Lung microvascular endothelial cell (primary cell): ENCODE results near the gene LRRC26. TPM values are rescaled to one million over a fixed set of nuclear protein-coding genes. Genes with fewer than 3 reads are reported as not detected.
A peak's percentile ranks its signal among the peaks of the same experiment; 100 is the strongest.

Source experiments
- DNase-seq, 2 donors: peaks; one replicate each; pipeline versions ENCODE4 v3.0.0 to v3.0.0-alpha.2; 2010; ENCODE audit warnings: low read depth in 2 of 2
- total RNA-seq: library from RNA; depleted of rRNA; stranded (reverse); fragments of >200 nt; gene quantifications from 2 replicates; pipeline ENCODE4 v1.2.1, GENCODE V29; 2014

Gene LRRC26
- total RNA-seq, 1 donor from 2014 or later: not detected

DNA sequence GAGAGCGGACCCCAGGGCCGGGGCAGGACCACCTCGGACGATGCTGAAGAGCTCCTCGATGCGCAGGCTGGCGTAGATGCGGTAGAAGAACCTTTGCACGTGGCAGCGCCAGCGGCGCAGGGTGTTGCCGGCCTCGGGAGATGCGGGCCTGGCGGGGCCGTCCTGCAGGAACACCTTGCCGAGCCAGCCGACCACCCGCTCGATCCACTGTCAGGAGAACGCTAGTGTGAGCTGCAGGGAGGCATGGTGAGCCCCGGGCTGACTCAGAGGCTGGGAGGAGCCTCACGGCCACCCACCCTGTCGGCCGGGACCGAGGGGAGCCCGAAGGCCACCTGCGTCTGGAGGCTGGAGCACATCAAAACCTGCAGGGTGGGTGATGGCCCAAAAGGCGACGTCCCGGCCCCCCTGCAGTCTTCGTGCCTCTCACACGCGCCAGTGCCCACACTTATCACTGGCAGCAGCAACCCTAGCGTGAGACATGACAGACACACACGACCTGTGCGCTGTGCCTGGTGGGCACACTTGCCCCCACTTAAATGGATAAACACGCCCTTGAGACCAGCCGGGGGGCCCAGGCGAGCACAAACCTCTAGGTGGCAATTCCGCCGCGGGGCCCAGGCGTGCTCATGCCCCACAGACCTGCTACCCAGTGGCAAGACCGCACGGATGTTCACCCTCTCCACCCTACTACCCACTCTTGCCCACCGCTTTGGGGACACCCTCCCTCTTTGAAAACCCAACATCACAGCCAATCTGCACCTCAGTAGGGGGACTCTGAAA is 15.2 kb upstream of the LRRC26 start:
- no peak for DNase-seq

DNA sequence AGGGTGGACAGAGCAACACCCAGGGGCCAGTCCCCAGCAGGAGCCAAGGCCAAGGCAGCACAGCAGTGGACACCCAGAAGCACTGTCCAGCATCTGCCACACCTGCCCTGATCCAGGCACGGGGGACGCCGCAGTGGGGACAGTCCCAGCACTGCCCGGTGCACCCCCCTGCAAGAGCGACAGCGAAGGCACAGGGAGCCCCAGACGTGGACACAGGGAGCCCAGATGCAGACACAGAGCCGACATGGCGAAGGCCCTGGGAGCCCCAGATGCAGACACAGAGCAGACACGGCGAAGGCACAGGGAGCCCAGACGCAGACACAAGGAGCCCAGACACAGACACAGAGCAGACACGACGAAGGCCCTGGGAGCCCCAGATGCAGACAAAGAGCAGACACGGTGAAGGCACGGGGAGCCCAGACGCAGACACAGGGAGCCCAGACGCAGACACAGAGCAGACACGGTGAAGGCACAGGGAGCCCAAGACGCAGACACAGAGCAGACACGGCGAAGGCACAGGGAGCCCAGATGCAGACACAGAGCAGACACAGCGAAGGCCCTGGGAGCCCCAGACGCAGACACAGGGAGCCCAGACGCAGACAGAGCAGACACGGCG is 14.2 kb upstream of the LRRC26 start:
- no peak for DNase-seq

DNA sequence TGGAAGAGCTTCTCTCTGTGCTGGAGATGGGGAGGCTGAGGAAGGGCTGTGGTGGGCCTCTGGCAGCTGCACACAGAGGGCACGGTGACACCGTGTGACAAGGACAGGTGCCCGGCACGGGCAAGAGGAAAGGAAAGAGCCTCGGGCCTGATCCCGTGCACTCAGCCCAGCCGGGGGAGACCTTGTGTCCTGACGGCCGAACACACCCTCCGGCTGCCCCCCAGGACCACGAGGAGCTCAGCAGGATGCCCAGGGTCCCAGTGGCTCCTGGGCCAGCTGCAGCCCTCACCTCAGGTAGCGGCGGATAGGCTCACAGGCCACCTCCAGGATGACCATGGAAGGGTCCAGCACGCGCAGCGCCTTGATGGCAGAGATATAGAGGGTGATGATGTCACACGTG is 13.0 kb upstream of the LRRC26 start:
- DNase-seq: no peak

DNA sequence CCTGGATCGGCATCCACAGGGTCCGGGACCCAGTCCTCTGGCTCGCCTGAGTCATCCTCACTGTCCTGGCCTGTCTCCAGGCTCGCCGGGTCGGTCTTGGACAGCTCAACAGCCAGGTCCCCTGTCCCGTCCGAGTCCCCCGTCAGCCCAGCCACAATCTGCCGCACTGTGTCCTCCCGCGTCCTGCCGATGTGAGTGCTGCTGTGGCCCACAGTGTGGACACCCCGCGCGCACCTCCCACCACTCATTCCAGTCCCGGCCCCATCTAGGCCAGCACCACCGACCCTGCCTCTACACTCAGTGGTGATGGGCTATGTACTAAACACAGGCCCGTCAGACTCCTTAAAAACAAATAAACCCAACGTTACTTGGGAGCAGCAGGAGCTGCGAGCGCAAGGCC is 11.8 kb upstream of the LRRC26 start:
- no peak for DNase-seq

DNA sequence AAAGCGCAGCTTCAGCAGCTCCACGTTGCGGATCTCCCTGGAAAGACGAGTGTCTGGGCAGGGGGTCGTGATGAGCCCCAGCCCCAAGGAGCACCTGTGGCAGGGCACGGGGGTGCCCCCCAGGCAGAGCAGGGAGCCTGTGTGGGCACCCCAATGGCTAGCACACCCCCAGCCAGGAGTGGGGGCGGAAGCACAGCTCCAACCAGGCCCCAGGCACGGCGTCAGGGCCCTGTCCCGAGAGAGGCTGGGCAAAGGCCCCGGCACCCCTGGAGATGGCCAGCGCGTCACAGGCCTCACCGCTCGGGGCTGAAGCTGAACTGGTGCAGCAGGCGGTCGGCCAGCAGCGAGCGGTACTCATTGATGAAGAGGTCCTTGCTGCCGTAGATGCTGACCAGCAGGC is 10.6 kb upstream of the LRRC26 start:
- DNase-seq: no peak

DNA sequence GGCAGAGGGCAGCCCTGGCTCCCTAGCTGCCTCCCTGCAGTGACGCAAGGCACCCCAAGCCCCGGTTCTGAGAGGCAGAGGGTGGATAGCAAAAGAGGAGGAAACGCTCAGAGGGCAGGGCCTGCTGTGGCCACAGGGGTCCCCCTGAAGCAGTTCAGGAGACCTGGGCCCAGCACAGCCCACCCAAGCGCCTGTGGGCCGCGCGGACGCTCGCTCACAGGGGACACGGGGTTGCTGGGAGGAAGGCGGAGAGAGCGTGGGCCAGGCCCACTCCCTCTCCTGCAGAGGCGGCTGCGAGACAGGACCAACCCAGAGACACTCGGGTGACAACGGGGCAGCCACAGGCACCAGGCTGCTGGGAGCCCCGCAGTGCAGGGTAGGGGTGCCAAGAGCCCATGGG is 9.9 kb upstream of the LRRC26 start:
- no peak for DNase-seq

DNA sequence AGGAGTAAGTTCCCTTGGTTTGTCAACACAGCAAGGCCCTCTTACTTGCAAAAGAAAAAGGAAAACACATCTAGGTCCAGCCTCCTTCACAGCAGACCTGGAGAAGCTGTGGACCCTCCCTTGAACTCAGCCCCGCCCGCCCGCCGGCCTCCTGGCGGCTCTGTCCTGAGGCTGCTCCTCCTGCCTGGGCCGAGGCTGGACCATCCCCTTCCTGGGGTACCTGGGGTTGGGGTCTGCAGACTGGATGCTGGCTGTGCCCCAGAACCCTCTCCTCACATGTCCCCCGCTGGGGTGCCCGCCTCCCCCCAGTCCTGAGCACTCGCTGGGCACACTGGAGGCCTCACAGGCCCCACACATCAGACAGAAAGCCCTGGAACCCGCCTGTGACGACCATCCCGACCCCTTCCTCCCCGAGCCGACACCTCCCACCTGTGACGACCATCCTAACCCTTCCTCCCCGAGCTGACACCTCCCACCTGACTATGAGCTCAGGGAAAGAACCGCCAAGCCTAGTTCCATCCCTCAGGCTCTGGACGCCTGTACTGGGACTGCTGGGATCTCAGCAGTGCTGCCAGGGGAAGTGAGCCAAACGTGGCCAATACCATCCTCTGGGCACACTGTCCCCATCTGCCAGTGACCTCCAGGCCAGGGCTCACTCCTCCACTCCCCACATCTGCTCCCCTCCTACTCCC is 9.2 kb upstream of the LRRC26 start:
- DNase-seq: no peak

DNA sequence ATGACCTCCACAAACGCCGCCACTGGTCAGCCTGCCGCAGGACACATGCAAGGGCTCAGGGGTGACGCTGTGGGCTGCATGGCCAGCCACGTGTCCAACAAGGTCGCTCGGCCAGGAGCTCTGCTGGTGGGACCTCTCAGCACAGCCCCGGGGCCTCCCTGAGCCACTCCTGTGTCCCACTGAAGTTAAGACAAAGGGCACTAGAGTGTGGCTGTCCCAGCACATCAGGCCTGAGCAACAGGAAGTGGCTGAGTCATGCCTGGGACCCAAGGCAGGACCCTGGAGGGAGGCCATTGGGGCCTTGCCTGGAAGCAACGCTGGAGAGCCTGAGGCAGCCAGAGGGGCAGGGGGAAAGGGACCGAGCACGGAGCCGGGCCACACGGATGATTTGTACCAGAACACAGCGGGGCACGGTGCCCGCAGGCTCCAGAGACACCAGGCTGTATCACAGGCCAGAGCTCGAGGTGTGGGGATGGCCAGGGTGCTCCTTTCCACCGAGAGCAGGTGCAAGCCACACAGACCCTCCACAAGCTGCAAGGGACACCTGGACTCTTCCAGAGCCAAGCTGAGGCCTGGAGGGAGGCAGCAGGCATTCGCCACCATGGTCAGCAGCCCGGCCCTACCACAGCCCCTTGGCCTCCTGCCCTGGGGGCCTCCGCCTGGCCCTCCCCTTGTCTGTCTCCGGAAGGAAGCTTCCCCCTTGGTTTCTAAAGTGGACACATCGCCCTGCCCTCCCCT is 8.5 kb upstream of the LRRC26 start:
- DNase-seq: peak in 1 of 2 donors; percentile 22

DNA sequence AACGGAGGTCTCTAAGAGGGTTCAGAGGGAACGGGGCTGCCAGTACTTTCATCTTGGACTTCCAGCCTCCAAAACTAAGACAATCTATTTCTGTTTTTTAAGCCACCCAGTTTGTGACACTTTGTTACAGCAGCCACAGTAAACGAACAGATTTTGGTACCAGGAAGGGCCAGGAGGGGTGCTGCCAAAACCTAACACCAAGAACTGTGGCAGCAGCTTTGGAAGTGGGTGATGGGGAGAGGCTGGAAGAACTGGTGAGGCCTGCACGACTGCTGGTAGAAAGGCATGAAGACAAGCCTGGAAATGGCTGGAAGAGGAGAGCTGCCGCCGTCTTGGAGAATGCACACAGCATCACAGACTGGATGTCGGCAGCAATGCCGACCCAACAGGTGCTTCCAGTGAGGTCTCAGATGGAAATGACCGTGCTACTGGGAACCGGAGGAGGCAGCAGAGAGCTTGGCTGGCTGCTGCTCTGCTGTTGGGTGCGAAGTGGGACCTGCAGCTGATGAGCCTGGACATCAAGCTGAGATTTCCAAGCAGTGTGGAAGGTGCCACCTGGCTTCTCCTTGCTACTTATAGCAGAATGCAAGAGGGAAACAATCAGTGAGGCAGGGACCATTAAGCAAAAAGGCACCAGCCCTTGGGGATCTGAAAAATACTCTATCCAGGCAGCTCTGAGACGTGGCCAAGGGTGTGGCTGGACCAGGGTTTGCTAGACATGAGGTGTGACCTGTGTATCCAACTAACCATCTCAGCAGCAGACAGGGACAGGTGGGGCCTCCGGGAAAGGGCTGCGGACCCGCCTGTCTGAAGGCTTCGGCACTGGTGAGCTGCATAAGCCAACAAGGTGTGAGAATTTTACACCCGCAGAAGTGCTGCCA is 6.7 kb upstream of the LRRC26 start:
- DNase-seq: peak; percentile 57 to 65

DNA sequence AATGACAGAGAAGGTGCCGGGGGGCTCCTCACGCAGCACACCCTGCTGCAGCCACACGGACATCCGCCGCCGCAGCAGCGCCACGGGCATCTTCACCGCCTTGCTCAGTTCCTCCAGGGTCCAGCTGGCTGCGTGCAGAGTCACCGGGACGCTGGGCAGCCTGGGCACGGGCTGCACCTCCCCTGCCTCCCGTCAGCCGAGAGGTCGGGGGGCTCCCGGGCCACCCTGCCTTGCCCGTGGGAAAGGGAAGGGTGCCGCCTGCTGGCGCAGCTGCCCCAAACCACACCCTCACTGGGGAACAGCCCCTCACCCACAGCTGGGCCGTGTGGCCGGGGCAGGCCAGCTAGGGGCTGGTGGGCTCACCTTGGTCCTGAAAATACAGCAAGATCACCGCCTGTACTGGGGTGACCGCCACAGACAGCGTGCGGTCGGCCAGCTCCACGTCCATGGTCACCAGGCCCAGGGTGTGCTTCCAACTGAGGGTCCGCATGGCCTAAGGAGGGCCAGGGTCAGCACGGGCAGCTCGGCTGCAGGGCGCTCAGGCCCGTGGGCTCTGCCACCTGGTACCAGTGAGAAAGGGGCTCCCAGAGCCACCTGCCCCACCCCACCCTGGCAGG is 5.6 kb upstream of the LRRC26 start:
- no peak for DNase-seq

DNA sequence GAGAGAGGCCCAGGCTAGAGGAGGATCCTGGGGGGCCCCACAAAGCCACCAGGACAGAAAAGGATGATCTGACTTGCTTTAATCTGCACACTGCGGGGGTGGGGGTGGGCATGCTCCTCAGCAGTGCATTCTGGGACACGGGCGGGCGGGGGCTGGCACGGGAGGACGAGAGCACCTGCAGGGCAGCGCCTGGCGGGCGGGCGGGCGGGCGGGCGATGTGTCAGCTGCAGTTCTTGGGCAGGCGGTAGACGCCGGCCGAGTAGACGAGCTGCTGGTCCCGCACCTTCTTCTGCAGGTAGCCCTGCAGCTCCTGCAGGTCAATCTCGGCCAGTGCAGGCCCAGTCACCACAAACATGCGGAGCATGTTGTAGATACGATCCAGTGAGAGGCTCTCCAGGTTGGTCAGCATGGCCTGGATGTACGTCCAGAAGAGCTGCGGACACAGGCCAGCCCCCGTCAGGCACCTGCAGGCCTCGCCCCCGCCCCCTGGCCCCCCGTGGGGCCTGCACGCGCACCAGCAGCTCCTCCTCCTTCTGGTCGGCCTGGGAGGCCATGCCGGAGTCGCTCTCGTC is 5.0 kb upstream of the LRRC26 start:
- no peak for DNase-seq

DNA sequence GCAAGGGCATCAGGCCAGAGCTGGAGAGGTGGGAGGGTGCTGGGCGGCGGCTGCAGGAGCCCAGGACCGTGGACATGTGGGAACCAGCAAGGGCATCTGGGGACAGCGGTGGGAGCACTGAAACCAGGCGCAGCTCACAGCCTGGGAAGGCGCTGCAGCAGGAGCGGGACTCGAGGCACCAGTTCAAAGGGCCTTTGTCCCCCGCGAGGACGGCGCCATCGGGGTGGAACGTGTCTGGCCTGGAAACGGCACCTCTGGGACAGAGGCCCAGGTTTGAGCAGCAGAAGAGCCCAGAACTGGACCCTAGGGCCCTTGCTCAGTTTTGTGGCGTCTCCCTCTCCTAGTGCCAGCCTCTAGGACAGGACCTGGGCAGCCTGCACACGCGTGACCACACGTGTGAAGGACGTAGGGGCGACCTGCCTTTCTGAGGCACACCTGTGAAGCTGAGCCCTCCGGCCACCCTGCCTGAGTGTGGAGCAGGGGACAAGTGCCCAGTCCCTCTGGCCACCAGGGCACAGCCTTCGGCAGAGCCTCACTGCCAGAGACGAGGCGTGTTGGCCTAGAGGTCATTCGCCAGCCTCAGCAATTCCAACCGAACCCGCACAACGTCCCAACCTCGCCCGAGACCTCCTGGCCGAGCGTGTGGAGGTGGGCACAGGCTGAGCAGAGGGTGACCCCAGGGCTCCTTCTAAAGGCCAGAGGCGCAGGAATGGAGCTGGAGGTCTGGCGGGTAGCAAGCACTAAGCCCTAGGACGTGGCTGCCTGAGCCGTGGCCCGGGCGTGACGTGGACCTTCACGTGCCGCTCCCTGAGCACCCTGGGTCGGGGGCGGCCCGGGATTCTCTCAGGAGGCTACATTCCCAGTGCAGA is 4.2 kb upstream of the LRRC26 start:
- DNase-seq: no peak

DNA sequence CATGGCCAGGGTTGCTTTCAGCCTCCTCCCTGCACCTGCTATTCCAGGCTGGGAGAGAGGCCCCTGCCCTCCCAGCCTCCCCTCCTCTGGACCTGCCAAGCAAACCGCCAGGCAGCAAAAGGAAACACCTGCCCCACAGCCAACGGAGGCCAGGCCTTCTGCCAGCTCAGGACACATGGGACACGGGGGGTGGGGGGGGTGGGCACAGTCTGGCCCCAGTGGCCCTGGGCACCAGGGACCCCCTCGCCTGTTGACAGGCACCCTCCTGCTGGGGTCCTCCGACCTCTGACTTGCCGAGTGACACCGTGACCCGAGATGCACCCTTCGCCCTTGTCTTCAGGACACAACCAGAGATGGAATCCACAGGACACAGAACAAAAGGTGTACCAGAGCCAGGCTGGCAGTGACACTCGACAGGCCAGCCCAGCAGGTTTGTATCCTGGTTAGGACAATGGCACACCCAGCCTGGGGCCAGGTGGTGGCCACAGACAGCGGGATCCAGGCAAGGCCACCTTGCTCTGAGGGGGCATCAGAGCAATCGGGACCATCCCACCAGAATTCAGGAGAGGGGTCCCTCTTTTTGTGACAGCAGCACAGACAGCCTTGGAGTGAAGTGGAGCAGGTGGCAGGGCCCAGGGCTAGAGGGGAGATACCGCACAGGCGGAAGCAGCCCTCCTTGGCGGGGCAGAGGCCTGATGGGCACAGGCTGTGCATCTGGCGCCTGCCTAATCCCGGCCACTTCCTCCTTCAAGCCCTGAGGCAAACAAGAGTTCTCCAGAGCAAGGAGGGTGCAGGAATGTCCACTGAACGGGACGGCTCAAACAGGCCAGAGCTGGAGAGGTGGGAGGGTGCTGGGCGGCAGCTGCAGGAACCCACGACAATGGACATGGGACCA is 3.3 kb upstream of the LRRC26 start:
- DNase-seq: no peak

DNA sequence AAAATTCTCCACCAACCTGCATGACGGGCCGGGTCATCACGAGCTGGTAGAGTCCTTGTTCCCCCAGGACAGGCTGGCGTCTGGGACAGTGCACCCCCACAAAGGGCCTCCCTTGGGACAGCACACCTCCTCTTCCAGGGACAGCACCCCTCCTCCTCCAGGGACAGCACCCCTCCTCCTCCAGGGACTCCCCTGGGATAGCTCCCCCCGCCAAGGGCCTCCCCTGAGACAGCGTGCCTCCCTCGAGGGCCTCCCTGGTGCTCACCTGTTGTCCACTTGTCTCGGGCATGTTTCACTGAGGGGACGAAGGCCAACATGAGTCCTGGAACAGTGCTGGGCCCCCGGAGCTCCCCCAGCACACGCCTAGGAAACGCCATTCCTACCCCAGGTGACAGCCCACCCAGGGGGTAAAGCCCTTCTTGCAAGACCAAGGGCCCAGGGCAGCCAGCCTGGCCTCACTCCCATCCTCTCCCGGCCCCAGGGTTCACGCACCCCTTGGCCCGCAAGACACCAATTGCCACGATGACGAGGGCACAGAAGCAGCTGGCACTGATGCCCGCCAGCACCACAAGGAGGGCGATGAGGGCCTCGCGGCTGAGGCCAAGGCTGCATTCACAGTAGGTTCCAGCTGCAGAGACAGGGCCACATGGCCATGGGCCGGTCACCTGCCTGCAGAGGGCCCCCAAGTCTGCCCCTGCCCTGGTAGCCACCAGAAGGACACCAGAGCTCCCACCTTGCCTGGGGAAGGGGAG is 1.5 kb upstream of the LRRC26 start:
- no peak for DNase-seq

DNA sequence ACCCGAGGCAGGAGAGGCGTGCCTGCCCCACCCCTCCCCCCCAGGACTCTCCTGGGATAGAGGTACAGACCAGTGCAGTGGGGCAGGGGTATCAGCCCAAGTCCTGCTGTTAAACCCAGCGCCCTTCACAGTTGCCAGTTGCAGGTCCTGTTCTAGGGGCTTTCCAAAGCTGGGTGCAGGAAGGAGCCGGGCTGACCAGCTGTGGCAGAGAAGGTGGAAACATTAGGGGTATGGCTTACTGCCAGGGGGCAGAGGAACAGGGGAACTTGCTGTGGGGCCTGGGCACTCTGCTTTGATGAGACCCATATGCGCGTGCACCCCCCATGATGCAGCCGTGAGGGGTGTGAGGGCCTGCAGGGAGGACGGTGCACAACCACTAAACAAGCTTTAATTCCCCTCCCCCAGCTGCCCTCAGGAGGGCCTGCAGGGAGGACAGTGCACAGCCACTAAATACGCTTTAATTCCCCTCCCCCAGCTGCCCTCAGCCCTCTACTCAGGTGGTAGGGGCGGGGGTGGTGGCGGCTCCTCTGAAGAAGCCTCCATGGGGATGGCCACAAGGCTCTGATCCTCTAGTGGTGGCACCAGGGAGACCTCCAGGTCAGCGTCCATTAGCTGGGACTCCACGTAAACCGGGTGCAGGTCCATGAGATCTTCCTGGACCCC is 766 bp upstream of the LRRC26 start:
- no peak for DNase-seq

DNA sequence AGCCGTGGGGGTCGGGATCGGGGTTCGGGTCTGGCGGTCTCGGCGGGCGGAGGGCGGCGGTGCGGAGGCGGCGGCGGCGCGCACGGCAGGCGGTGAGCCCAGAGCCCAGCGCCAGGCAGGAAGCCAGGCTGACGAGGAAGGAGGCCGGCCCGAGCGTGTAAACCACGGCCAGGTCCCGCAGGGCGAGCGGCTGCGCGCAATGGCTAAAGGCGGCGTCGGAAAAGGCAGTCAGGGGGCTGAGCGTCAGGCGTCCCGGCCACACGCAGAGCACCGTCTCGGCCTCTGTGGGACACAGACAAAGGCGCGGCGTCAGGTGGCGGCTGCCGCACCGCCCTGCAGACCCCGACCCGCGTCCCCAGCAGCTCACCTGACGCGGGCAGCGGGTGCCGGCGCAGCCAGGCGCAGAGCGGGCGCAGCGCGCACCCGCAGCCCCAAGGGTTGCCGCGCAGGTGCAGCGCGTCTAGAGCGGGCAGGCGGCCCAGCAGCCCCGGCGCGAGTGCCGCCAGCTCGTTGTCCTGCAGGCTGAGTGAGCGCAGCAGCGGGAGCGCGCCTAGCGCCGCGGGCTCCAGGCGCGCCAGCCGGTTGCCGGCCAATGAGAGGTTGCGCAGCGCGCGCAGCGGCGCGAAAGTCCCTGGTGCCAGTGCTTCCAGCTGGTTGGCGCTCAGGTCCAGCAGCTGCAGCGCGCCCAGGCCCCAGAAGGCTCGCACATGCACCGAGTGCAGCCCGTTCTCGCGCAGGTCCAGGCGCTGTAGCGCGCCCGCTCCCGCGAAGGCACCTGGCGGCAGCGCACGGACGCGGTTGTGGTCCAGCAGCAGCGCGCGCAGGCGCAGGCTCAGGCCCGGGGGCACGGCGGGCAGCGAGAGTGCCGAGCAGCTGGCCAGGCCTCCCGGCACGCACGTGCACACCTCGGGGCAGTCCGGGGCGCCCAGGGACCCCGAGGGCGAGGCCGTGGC is 671 bp downstream of the LRRC26 start:
- DNase-seq: peak; percentile 40 to 72
